Activated naive CD4-positive, alpha-beta T cell treated with Interleukin-2 at 50 U/mL for 16 hours (primary cell): Measurements from ENCODE around the gene FAM3B.
A peak's percentile ranks its signal among the peaks of the same experiment; 100 is the strongest.
"Not testable (repeated sequence)": the region's sequence is repeated elsewhere in the genome, so short reads cannot be mapped to it uniquely, and the experiment has no call there.

Experiments used
- DNase-seq: peaks from one replicate; pipeline ENCODE4 v3.0.0-alpha.2; 2020

FAM3B gene, protein sequence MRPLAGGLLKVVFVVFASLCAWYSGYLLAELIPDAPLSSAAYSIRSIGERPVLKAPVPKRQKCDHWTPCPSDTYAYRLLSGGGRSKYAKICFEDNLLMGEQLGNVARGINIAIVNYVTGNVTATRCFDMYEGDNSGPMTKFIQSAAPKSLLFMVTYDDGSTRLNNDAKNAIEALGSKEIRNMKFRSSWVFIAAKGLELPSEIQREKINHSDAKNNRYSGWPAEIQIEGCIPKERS

DNA sequence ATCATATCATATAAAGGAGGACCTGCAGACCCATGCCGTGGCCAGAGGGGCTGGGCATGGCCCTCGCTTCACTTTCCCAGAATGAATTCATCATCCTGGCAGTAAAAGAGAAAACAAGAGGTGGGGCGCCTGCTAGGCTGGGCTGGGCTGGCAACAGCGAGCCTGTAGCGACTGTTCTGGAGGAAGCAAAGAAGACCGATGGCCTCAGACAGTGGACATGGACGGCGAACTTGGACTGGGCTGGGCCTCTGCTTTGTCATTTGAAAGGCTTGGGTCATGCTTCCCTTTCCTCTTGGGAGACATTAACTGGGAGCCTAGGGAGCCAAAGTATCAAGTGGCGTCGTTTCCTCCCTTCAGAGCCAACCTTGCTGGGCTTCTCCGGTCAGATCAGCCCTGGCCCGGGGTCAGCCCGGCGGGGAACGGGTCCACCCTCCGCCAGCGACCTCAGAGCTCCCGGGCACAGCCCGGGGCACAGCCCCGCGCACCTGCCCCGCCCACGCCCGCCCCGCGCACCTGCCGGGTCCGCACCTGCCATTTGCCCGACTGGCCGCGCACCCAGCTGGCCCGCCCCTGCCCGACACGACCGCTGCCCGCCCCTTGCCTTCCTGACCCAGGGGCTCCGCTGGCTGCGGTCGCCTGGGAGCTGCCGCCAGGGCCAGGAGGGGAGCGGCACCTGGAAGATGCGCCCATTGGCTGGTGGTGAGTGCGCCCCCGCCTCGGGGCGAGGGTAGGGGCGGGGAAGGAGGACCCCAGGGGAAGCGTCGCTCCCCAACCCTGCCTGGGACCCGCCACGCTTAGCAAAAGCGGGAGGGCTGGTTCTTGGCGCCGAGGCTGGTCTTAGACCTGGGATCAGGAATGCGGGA is at the start of gene FAM3B:
TSS of gene FAM3B (plus strand) at position 602 of the 863 bp plus-strand sequence. CDS start at position 681, 79 bp downstream.
- no peak for DNase-seq

DNA sequence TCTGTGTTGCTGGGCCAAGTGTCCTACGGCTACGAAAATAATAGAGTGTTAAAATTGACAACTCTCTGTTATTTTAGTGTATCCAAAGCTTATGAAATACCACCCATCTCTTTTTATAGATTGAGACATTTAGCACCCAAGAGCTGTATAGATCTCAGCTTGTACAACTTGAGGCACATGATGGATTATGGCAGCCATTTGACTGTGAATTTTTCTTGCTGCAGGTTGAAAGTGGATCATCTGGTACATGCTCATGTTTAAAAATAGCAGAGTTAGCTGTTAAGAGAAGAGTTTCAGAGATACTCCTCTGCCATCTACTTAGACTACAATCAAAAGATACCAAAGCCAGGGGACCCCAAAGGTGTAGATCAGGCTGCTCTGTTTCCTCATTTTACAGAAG is 49.3 kb upstream of the FAM3B start:
- DNase-seq = no peak

DNA sequence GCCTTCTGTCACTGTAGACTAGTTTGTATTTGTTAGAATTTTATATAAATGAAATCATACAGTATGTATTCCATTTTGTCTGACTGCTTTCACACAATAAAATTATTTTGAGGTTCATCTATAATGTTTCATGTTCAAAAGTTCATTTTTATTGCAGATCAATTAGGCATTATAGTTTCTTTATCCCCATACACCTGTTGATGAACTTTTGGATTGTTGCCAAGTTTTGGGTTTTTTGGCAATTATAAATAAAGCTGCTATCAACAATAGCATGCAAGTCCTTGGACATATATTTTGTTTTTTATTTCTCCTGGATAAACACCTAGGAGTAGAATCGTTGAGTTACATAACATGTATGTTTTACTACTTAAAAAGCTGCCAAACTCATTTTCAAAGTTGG is 47.1 kb upstream of the FAM3B start:
- no peak for DNase-seq

DNA sequence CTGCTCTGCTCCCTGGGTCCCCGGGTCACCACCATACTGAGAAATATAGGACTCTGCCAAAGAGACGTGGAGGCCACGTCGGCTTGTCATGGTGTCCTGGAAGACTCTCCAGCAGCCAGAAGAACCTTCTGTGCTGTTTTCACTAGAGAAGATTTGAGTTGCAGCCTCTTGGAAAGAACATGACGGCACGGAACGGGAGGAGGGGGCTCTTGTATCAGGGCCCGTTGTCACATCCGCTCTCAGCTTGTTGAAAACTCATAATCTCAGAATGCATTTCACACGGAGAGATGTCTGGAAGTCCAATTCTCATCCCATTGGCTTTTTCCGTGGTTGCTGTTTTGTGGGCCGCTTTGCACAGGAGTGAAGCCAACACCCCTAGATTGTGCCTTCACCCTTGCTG is 39.4 kb upstream of the FAM3B start:
- DNase-seq = no peak

DNA sequence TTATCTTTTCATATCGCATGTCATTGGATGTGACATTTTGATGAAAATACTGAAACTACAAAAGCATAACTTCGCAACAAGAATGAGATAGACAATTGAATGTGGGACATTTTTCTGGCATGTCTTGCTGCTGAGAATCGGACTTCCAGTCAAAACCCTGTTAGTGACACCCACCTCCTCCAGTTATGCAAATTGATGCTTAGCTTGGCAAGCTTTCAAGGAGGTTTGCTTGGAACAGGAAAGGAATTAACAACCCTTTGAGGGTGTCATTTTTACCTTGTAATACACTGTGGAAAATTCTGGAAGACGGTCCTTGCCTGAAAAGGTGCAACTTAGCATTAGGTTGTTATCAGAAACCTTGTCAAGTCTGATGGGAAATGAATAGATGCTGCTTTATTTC is 38.8 kb upstream of the FAM3B start:
- no peak for DNase-seq

DNA sequence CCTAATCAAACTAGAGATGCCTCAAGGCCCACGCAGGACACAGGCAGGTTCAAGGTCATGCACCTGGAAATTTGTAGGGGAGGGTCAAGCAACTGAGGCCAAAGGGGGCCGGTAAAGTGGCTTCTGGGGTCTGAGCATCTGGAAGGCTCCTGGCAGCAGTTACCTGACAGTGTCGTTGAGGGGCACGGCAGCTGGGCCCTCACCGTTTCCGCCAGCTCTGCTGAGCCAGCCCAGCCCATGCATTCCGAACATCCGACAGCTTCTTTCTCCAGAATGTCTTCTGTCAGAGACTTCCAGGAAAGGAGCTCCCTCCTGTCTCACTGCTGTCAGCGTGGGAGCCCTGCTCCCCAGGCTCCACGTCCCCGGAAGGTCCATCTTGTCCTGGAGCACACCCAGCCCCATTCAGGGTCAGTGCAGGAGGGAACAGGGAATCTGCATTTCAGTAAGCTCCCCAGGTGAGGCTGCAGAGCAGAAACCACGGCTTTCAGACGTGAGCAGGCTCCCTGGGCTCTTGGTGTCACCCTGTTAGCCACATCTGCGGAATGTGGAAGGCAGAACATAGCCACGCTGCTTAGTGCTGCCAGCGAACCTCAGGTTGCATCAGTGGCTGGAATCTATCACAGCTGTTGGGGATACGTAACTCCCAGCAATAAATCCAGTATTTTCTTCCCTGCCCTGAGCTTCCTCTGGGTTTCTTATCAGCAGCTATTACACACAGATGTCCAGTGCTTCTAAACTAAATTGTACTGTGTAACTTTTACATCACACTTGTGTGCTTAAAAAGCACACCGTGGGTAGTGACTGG is 36.3 kb upstream of the FAM3B start:
- no peak for DNase-seq

DNA sequence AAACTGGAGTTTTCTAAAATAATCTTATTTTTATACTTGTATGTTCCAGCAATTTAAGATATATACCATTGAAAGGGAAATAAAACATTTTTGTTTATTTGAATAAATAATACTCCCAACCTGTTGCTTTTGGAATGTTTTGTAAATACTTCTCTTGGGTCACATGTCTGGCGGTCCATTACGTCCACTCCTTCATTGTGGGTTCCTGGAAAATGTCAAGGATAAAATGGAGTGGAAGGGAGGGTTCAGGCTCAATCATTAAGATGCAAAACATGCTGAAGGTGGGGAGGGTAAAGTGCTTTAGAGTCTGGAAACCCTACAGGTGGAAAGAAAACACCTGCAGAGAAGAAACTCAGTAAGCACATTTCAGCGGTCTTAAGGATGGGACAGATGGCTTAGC is 34.2 kb upstream of the FAM3B start:
- DNase-seq = no peak

DNA sequence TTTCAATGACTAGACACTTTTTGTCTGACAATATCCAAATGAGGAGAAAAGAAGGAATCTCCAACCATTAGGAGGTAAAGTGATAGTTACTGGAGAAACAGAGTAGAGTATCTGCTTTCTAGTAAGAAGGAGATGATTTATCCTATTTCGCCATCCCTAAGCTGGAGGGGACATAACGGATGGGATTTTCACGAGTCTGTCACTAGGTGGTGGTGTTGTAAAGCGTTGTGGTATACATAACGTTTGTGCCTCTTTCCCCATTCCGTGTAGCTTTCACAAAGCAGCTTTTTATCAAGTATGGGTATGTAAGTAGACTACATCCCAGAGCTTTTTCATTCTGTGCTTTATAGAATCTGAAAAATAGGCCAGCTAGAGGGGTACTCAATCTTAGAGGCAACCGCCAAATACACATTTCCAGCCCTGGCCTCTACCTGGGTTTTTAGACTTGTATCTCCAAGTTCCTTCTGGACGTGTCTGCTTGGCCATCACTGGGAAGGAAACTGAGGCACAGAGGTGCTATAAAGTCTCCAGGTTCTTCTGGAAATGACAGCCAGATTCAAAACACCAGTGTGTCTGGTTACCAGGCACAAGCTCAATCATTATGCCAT is 33.3 kb upstream of the FAM3B start:
- peak; percentile 29 for DNase-seq

DNA sequence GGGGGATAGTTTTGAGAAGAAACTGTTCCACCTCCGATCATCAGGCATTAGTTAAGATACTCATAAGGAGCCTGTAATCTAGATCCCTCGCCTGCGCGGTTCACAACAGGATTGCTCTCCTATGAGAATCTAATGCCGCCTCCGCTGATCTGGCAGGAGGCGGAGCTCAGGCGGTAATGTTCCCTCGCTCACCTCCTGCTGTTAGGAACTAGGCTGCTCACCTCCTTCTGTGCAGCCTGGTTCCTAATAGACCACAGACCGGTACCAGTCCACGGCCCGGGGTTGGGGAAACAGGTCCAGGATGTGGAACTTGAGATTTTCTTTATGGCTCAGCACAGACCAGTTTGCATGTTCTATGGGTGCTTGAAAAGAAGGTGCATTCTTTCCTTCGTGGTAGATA is 27.2 kb upstream of the FAM3B start:
- no peak for DNase-seq

DNA sequence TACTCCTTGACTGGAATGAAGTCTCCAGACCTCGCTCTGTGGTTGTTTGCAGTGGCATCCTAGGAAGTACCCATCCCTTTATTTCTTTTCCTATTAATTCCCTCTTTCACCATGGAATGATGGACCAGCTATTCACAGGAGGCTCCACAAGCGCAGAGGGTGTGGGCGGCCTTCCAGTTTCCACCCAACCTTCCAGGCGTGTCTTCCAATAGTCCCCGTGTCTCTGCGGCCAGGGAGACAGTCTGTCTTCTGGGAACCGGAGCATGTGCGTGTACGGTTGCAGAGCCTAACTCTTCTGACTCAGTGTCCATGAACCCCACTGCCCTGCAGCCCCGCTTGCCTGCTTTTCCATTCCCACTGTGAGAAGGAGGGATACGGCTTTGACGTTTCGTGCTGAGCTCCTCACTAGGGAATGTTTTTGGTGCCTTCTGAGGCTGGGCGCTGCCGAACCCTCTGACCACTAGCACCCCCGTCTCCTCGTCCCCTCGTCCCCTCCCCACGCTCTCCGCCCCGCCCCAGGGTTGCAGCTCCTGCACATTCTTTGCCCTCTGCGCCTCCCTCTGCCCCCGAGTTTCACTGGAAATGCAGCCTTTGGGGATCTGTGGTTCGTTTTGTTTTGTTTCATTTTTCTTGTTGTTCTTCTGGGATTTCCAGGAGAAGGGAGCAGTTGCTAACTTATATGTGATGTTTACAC is 26.3 kb upstream of the FAM3B start:
- no peak for DNase-seq

DNA sequence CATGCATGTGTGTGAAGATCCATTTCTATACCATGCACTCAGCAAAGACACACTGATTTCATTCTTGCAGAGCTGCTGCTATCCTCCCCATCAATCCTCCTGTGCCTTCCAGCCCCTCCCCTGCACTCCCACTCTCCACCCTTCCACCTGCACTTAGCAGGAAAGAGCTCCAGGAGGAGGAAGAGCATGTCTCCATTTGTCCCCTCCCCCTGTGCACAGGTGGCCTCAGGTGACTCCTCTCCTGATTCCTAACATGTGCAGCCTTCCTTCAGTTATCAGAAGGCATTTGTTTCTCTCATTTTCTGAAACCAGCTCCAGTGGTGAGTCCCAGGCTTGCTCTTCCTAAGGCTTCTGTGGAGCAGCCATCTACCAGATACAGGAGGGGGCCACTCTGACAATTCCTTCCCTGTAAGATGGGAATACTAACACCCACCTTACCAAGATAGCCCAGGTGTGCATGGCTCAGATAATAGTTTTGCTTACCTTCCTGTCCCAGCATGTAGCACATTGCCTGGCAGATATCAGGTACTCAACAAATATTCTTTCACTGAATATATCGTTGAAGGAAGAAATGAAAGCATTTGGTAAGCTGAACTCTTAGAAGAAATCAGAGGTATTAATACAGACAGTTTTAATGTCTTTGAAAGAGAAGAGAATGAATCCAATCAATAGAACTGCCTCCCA is 21.9 kb upstream of the FAM3B start:
- no peak for DNase-seq

DNA sequence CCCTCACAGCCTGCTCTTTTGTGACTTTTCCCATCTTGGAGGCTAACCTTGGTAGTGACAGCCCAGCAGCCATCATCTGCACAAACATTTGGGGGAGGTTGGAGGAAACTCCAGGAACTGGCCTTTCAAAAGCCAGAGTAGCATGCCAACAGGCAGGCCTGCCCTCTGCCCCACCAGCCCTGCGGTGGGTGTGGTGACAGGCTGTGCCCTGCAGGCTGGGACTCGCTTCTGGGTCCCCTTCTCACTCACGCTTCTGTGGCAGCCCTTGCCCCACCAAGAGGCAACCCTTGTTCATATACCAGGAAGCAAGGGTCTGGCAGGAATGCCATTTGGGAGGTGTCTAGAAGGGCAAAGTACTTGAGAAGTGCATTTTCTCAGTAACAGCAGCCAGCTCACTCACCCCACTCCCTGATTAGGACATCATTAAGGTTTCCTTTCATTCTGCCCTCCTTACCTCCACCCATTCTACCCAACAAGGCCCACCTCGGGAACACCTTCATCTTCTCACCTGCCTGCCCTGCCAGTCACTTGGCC is 20.8 kb upstream of the FAM3B start:
- DNase-seq = no peak

DNA sequence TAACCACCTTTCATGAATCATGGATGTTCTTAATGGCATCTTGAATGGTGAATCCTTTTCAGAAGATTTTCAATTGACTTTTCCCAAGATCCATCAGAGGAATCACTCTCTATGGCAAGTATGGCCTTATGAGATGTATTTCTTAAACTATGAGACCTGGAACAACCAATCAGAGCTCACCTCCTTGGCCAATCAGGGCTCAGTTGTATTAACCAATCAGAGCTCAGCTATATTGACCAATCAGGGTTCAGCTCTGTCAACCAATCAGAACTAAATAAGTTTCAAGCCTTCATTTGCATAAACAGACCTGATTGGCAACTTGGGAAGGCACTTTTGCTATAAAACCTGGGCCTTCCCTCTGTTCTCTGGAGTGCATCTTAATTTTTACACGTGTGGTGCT is 13.6 kb upstream of the FAM3B start:
- DNase-seq = no peak

DNA sequence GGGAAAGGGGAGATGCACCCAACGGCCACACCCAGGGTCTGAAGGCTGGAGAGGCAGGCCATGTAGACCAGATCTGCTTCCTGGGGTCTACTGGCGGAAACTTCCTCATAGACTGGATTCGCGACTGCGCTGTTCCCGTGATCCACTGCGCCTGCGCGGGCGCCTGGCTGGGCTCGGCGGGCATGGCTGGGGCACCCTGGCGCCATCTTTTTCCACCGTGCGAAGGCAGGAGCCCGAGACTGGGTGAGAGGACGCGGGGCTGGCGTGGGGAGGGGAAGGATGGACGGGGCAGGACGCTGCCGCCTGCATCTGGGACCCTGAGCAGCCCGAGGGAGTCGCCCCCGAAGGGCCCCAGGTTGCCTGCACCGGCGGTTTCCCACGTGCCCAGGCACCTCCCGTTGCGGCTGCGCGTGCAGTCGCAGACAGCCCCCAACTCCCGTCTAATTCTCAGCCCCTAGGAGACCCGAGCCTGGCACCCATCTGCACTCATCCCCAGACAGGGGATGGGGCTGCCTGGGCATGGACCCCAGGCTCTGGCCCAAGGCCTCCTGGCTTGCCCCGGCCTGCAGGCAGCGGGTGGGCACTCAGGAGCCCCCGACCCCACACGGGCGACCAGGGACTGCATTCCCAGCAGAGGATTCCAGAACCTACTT is 12.4 kb upstream of the FAM3B start:
- no peak for DNase-seq

DNA sequence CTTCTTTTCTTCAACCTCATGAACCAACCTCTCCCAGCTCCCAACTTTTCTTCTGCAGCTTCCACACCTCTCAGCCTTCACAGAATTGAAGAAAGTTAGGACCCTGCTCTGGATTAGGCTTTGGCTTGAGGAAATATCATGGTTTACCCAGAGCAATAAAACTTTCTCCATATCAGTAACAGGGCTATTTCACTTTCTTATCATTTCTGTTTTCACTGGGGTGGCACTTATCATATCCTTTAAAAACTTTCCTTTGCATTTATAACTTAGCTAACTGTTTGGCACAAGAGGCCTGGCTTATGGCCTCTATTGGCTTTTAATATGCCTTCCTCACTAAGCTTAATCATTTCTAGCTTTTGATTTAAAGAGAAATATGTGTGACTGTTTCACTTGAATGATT is 9.4 kb upstream of the FAM3B start:
- no peak for DNase-seq

DNA sequence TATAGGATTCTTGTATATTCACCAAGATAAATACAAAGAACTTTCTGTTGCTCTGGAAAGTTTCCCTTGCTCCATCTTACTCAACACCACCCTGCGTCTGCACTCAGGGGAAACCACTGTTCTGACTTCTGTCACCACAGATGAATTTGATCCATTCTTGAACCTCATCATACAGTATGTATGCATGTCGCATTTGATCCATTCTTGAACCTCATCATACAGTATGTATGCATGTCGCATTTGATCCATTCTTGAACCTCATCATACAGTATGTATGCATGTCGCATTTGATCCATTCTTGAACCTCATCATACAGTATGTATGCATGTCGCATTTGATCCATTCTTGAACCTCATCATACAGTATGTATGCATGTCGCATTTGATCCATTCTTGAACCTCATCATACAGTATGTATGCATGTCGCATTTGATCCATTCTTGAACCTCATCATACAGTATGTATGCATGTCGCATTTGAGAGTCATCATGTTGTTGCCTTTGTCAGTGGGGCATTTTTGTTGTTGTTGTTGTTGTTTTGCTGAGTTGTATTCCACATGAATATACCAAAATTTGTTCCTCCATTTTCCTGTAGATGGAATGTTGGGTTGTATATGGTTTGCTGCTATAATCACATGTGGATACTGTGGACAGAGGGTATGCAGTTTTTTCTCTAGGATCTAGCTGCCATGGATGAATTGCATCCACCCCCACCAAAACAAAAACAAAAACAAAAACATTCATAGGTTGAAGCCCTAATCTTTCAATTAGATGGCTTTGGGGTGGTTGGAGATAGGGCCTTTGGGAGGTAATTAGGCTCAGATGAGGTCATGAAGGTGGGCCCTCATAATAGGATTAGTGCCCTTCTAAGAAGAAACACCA is 3.1 kb upstream of the FAM3B start:
- DNase-seq = not testable (repeated sequence)

DNA sequence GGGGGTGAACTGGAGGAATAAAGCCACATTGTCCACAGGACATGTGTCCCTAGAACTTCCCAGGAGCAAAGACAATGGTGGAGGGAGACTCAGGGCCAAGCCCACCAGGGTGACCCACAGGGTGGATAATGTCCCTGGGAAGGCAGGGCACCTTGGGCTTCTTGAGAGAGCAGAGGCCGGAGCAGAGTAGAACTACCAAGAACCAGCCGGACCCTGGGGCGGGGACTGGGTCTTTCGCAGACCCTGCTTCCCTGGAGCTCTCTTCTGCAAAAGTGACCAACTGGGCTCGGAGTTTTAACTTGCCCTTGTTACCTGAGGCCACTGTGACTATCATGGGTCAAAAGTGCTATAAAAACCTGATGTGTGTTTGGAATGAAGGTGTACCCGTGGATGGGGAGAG is 875 bp upstream of the FAM3B start:
- DNase-seq = no peak

DNA sequence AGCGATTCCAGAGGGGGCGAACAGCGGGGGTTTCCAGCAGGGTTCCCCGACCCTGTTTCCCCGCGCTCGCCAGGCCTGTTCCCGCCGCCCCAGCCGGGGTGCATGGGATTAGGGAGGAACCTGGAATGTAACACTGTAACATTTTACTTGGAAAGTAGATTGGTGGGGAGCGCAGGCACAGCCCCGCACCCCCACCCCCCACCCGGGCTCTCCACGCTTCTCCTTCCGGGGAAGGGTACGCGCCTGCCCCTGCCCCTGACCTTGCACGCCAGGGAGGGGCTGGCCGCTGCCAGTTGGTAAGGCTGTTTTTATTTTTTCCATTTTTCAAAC is 427 bp downstream of the FAM3B start:
- DNase-seq = no peak

DNA sequence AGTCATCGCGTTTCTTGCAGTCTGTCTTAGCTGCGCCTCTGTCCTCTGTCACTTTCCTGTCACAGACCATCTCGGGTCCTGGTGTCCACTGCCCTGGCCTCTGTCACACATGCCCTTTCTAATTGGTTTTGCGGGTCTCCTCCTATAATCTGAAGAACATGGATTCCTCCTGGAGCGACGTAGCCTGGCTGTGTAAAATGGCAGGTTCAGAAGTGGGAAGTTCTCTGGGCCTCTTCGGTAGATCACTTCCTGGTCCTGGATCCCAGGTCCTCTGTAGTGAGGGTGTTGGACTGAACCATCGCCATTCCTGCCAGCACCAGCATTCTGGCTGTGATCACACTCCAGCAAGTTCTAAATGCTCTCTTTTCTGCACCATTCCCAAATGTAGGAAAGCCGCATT is 857 bp downstream of the FAM3B start:
- DNase-seq = no peak

DNA sequence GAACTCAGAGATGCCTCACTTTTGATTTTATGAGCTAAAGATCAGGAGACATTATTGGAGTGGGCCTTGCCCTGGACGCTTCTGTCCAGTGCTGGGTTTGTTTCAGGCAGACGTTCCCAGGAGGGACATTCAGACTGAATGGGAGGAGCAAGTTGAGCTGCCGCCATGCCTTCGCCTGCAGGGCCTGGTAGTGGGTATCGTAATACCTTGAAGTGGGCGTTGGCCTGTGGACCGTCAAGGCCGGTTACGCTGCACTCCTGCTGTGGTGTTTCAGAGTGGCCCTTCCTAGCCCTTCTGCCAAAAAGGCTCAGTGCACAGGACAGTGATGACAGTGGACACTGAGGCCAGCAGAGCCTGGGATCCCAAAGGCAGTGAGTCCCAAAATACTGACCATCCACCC is 1.6 kb downstream of the FAM3B start:
- DNase-seq = no peak
